A673 (cell line): Measurements from ENCODE around the gene PDE6A. TPM values are rescaled to one million over a fixed set of nuclear protein-coding genes. Genes with fewer than 3 reads are reported as not detected.

ENCODE experiments used
- BruUV-seq: library from RNA; stranded (reverse); fragments of 400-500 nt; replicated peaks from 2 replicates; lab custom pipeline; 2021; lab: Mats Ljungman, UMichigan
- CTCF ChIA-PET: fragments of 300-600 bp; sonication (Branson Sonifier 250); formaldehyde crosslinking; loops from one replicate; lab custom pipeline; 2022; ENCODE audit warnings: antibody characterized with exemption; lab: Charles Lee
- POLR2A ChIA-PET: fragments of 300-600 bp; sonication (Branson Sonifier 250); formaldehyde crosslinking; loops from one replicate; lab custom pipeline; 2022; ENCODE audit warnings: antibody characterized with exemption; ENCODE audit not compliant: low non-redundant PET; lab: Charles Lee
- DNase-seq: peaks from one replicate; pipeline ENCODE4 v3.0.0-alpha.2; 2015; ENCODE audit warnings: low spot score
- H3K27ac ChIP-seq: fragments of 200-600 bp; sonication (generic); 2 replicates; pipeline ENCODE4 v1.5.1; 2016; ENCODE audit warnings: mixed run types, low read depth, mild to moderate bottlenecking, mixed read lengths, antibody characterized with exemption, low read length; ENCODE audit not compliant: poor library complexity, severe bottlenecking
- H3K27me3 ChIP-seq: fragments of 200-600 bp; sonication (generic); replicated peaks from 2 replicates; pipeline ENCODE4 v1.6.1; 2017; ENCODE audit warnings: mixed run types, low read depth, mild to moderate bottlenecking, mixed read lengths, antibody characterized with exemption, low read length; ENCODE audit not compliant: insufficient read depth, poor library complexity
- H3K36me3 ChIP-seq: fragments of 200-600 bp; sonication (generic); 2 replicates; pipeline ENCODE4 v1.6.1; 2016; ENCODE audit warnings: mixed run types, mild to moderate bottlenecking, mixed read lengths, antibody characterized with exemption, low read length; ENCODE audit not compliant: insufficient read depth, poor library complexity, severe bottlenecking
- H3K4me1 ChIP-seq: fragments of 200-600 bp; sonication (generic); 2 replicates; pipeline ENCODE4 v1.6.1; 2017; ENCODE audit warnings: mixed run types, mild to moderate bottlenecking, mixed read lengths, antibody characterized with exemption, low read length; ENCODE audit not compliant: insufficient read depth, poor library complexity, severe bottlenecking
- H3K4me3 ChIP-seq: fragments of 200-600 bp; sonication (generic); 2 replicates; pipeline ENCODE4 v1.5.1; 2016; ENCODE audit warnings: low read depth, mixed run types, mild to moderate bottlenecking, mixed read lengths, low read length; ENCODE audit not compliant: poor library complexity, severe bottlenecking
- H3K9me3 ChIP-seq: fragments of 200-600 bp; sonication (generic); 2 replicates; pipeline ENCODE4 v1.6.1; 2016; ENCODE audit warnings: mixed run types, low read depth, mild to moderate bottlenecking, mixed read lengths, antibody characterized with exemption, low read length; ENCODE audit not compliant: poor library complexity, severe bottlenecking
- EZH2 ChIP-seq: fragments of 200-600 bp; sonication (generic); IDR thresholded peaks from 2 replicates; pipeline ENCODE4 v1.6.1; 2017; ENCODE audit warnings: borderline replicate concordance, low read depth, mild to moderate bottlenecking, mixed read lengths, antibody characterized with exemption, low read length; ENCODE audit not compliant: poor library complexity, severe bottlenecking
- intact Hi-C: fragments of 100-400 bp; cut with micrococcal nuclease; formaldehyde crosslinking; loops from one replicate; pipeline ENCODE4 v1.10.0; 2022; ENCODE audit not compliant: unreplicated experiment
- total RNA-seq: library from RNA; stranded (reverse); gene quantifications from 2 replicates; pipeline ENCODE4 v1.2.3, GENCODE V29; 2021
- TF ChIP-seq, protein P1 (sequence below): fragments of 300-800, 200-600 bp; sonication (generic); conservative IDR thresholded peaks from 2 replicates; pipeline ENCODE4 v1.5.1; 2017; ENCODE audit warnings: low read depth, mild to moderate bottlenecking, antibody characterized with exemption, low read length, moderate library complexity, mixed read lengths

The PDE6A gene
- total RNA-seq, 1 experiment from 2014 or later, result 0.49 TPM

DNA sequence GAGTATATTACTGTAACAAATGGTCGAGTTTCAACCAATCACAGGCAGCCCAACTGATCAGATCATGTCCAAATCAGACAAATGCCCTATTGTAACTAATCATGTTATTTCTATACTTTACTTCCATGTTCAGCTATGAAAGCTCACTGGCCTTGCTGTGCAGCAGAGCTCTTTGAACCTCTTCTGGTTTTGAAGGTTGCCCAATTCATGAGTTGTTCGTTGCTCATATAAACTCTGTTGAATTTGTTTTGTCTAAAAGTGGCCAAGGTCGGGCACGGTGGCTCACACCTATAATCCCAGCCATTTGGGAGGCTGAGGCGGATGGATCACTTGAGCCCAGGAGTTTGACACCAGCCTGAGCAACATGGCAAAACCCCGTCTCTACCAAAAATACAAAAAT, 21.6 kb downstream of the PDE6A start:
- TF ChIP-seq, protein P1, sequence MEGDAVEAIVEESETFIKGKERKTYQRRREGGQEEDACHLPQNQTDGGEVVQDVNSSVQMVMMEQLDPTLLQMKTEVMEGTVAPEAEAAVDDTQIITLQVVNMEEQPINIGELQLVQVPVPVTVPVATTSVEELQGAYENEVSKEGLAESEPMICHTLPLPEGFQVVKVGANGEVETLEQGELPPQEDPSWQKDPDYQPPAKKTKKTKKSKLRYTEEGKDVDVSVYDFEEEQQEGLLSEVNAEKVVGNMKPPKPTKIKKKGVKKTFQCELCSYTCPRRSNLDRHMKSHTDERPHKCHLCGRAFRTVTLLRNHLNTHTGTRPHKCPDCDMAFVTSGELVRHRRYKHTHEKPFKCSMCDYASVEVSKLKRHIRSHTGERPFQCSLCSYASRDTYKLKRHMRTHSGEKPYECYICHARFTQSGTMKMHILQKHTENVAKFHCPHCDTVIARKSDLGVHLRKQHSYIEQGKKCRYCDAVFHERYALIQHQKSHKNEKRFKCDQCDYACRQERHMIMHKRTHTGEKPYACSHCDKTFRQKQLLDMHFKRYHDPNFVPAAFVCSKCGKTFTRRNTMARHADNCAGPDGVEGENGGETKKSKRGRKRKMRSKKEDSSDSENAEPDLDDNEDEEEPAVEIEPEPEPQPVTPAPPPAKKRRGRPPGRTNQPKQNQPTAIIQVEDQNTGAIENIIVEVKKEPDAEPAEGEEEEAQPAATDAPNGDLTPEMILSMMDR, result no peak
- TF ChIP-seq EZH2, result no peak
- DNase-seq, result no peak
- BruUV-seq, result no TSS peak
- Histone ChIP-seq H3K9me3 (no peaks in the 10 kb centered on the region), H3K36me3 (no peaks in the 10 kb centered on the region), H3K4me3 (no peak overlapping the region), H3K27ac (peak overlapping the region; percentile 7), H3K27me3 (no peaks in the 10 kb centered on the region), H3K4me1 (peaks cover 17% of the 10 kb centered on the region)
- ChIA-PET POLR2A (no interaction called here), CTCF (no interaction called here)
- intact Hi-C loops, result no loop called here

GRCh38 chr5:149921597-149921996, 23.0 kb downstream of the PDE6A start:
- H3K27me3 ChIP-seq, result no peaks in the 10 kb centered on the region
- peaks cover 22% of the 10 kb centered on the region for H3K4me1 ChIP-seq
- DNase-seq, result peak; percentile 35
- ChIA-PET POLR2A (interaction anchor here (1.0 kb wide), 1 partner anchor 14 kb away, joined by 10 read pairs; no protein-coding TSS in a partner anchor), CTCF (no interaction called here)
- intact Hi-C loops, result loop anchor here (1.0 kb wide), 1 partner anchor 14 kb away; no protein-coding TSS in a partner anchor
- no peak overlapping the region for H3K4me3 ChIP-seq
- no peaks in the 10 kb centered on the region for H3K36me3 ChIP-seq
- BruUV-seq, result no TSS peak
- no peak for TF ChIP-seq EZH2
- TF ChIP-seq, protein P1, result no peak
- no peaks in the 10 kb centered on the region for H3K9me3 ChIP-seq
- peak overlapping the region; percentile 91 for H3K27ac ChIP-seq

GRCh38 chr5:149917073-149917676, 27.4 kb downstream of the PDE6A start:
- Histone ChIP-seq H3K27ac (no peak overlapping the region), H3K27me3 (no peaks in the 10 kb centered on the region), H3K36me3 (no peaks in the 10 kb centered on the region), H3K4me3 (no peak overlapping the region), H3K4me1 (peaks cover 36% of the 10 kb centered on the region), H3K9me3 (no peaks in the 10 kb centered on the region)
- TF ChIP-seq, protein P1, result no peak
- no peak for TF ChIP-seq EZH2
- BruUV-seq, result no TSS peak
- intact Hi-C loops, result no loop called here
- ChIA-PET CTCF (no interaction called here), POLR2A (no interaction called here)
- no peak for DNase-seq
